Measurements from ENCODE around the gene UTP25.

UTP25 gene

DNA sequence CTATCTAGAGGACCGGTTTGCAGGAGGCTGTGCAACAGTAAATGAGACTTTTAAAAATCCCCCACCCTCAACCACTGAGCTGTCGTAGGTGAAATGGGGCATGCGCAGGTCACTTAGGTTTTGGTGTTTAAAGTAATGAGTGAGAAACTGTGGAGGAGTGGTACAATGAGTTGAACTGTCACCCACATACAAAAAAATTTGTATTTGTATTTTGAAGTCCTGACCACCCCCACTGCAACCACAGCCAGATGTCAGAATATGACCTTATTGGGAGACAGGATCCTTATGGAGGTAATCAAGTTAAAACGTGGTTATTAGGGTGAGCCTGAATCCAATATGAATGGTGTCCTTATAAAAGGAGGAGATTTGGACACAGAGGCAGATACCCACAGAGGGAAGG is 20.3 kb upstream of the UTP25 start:
- DNase-seq = no peak

DNA sequence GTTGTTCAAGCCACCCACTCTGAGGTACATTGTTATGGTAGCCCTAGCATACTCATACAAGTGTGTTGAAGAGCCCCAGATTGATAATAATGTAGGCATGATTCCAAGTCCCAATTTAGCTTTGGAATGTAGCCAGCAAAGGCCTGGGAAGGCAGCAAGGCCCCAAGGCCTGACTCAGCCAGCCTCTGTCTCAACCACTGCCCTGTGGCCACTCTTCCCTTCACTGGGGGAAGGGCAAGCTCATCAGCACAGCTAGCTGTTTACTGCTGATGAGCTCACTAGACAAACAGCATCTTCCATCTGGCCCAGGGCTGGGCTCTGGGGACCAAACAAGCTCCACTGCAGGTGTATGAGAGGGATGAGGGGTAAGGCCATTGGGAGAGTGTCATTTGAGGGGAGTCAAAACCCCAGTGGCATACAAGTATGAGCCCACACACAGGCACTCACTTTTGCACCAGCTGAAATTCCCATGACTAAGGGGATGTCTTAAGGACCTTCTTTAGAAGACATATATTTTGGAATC is 19.7 kb upstream of the UTP25 start:
- DNase-seq = no peak

DNA sequence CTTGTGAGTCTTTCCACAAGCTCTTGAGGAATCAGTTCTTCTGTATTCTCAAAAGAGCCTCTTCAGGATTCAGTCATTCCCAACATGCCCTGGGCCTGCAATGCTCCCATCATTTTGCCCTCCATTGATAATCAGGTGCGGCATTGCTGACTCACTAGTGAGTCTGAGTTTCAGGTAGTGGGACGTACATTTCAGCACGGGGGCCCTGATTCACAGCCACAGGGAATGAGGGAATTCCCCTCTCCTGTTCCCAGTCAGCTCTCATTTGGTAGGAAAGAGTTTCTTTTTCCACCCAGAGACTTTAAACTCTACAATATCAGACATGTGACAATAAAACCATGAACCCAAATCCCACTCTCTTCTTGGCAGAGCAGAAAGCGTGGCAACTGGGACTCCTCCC is 18.2 kb upstream of the UTP25 start:
- DNase-seq = no peak

DNA sequence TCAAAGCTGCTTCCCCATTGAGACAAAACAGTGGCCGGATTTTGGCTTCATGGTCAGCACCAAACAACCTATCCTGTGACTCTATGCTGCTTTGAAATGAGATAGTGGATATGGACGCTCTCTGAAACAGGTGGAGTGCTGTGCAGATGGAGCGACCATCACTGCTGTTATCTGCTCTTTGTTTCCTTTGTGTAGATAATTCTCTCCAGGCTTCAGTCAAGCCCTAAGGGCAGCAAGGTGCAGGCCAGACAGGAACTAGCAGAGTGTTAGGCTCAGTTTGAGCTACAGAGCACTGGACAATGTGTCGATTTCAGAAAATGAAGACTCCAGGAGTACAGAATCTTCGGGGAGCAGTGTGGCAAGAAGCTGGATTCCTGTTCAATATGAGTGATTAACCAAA is 17.0 kb upstream of the UTP25 start:
- no peak for DNase-seq

DNA sequence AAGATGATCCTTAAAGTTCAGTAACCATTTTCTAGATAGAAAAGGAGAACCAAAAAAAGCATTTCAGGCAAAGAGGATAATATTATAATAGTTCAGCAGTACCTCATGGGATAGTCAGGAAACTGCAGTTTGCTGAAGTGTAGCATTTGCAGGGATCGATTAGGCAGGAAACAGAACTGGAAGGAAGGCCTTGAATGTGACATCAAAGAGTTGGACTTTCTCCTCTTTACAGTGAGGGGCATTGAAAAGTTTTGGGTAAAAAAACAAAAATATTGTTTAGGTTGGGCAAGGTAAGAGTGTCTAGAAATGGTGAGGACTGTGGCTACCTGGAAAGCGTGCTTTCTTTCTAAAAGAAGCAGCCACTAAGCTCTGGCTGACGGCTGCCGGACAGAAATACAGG is 13.9 kb upstream of the UTP25 start:
- DNase-seq = no peak

GRCh38 chr1:209815490-209815889 is 12.3 kb upstream of the UTP25 start:
- no peak for DNase-seq

- no peak for DNase-seq
These were observed 11.8 kb upstream of the UTP25 start for GRCh38 chr1:209815931-209816341.

DNA sequence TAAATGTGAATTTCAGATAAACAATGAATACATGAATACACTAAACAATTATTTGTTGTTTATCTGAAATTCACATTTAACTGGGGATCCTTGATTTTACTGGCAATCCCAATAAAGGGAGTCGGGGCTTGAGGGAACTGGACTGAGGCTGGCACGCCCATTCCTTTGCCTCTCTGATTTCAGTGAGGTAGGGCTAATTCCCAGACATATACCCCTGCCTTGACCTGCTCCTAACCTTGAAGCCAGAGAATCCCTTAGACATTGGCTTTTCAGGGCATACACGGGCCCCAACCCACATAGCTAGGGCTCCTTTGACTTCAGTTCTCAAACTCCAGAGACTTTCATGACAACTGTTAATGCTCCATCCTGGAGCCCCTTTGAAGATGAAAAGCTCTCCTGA is 10.8 kb upstream of the UTP25 start:
- no peak for DNase-seq

DNA sequence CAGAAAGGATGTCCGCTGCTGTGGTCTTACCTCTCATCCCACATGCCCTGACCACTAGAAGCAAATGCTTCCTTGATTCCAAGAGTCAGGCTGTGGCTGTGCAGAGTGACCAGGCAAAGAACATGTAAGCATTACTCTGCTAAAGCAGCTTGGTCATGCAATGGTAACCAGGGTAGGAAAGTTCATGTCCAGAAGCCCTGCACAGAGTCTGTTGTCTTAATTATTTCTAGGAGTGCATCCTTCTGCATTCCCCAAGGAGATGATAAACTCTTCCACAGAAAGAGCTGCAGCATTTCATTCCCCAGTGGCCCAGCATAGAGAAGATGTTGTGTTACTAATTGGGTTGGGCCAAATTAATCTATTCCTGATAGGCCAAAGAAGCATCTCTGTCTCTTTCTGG is 10.1 kb upstream of the UTP25 start:
- DNase-seq = no peak

- DNase-seq = no peak
These were observed 8.7 kb upstream of the UTP25 start for GRCh38 chr1:209819058-209819457.

- no peak for DNase-seq
These were observed 6.8 kb upstream of the UTP25 start for GRCh38 chr1:209820986-209821385.

DNA sequence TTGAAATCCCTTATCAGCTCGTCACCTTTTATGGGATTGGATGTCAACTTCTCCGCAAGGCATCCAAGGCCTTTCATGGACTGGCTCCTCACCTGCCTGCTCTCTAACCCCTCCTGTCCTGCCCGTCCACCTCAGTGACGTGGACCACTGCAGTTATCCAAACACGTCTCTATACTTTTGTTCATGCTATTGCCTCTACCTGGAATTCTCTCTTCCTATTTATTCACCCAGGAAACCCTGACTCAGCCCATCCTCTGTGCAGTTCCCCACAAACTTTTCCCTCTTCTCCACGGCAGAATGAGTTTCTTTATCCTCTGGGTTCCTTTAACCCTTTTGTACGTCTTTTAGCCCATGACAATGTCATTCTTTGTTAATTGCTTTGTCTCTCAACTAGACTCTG is 5.1 kb upstream of the UTP25 start:
- no peak for DNase-seq

DNA sequence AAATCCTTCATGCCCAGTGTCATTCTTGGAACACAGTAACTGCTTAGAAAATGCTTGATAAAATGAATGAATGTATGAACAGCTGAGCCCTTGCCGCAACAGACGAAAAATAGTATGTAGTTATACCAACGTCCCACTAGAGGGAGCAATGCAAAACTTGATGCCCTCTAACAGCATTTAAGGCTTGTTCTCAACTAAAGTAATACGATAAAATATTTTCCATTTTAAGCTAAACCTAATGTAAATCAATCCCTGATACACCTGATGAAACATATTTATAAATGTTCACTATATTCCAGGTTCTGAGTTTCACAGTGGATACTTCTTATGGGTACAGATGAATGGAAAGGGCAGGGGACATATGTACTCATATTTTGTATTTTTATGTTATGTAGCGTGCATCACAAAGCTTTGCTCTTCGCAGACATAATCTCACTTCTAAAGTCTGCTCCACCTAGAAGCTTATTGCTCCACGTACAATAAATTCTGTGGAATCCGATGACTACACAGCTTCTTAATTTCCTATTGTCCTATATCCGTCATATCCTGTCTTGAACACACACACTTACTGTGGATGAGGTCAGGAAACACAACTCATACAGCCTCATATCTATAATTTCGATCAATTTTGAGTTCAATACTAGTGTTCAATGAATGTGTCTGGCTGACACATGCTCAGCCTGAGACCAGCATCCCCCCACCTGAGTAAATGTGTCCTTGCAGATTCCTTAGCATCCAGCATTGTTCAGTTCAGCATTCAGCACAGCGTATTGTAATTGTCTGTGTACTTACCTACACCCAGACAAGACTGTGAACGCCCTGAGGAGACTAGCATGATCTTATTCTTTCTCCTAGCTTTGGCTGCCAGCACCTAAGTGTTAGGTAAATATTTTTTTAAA is 4.4 kb upstream of the UTP25 start:
- no peak for DNase-seq

DNA sequence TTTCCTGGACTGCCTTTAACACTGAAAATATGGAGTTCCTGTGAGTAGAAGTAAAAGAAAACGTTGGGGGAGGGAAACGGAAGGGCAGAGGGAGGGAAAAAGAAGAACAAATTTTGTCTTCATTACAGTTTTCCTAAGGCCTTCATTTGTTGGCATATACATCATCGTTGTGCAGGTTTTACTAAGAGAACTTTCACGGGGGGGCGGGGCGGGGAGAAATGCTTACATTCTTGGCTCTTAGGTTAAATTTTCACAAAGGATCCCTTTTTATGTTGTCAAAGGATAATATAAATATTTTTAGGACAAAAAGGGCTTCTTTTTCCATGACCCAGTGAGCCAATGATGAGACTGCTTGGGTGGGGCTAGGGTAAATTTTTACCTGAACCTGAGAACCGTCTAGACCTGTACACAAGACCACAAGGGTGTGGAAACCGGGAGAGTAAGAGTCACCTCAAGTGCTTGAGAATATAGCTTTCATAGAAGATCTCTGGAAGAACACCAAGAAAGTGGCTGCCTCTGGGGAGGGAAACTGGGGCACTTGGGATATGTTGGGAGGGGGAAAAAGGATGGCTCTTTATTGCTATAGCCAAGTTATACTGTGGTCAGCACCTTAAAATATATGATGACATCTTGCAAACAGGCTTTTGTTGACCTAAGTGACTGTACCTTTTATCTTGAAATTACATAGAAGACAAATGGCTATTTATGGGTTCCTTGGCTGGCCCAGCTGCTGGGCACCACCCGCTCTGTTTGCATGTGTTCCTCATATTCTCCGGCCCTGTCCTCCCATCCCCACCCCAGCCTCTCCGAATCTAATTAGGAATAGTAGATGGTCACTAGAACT is 2.0 kb upstream of the UTP25 start:
- no peak for DNase-seq

- no peak for DNase-seq
These were observed 1.9 kb downstream of the UTP25 start for GRCh38 chr1:209829716-209830115.

DNA sequence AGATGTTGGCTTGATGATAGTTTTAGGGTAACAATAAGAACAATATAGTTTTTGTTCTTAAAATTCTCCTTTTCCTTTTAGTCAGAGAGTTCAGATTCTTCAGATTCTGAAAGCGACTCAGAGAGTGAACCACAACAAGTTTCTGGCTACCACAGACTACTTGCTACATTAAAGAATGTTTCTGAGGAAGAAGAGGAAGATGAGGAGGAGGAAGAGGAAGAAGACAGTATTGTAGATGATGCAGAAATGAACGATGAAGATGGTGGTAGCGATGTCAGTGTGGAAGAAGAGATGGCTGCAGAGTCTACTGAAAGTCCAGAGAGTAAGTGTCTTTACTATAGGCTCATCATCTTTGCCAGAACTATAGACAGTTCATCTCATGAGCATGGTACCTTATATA is 3.0 kb downstream of the UTP25 start:
- no peak for DNase-seq

- no peak for DNase-seq
These were observed 3.8 kb downstream of the UTP25 start for GRCh38 chr1:209831615-209832014.

- DNase-seq = no peak
These were observed 8.1 kb downstream of the UTP25 start for GRCh38 chr1:209835782-209836298.

- no peak for DNase-seq
These were observed 9.9 kb downstream of the UTP25 start for GRCh38 chr1:209837671-209838070.

DNA sequence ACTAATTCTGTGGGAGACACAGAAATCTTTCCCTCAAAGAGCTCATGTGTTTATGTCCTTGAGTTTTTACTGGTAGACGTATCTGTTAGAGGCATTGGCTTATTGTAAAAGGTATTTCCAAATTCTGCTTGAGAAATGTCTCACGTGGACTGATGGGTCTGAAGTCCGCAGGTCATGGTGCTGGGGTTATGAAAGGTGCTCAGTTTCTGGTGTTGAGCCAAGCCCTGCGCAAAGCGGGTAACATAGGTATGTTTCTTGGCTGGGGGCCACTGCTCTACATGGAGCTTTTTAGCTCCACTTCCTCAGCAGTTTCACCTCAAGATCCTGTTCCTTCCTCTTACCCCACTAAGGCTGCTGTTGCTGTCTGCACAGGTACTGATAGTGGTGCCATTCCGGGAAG is 10.8 kb downstream of the UTP25 start:
- DNase-seq = no peak

GRCh38 chr1:209839875-209840546 is 12.2 kb downstream of the UTP25 start:
- no peak for DNase-seq

DNA sequence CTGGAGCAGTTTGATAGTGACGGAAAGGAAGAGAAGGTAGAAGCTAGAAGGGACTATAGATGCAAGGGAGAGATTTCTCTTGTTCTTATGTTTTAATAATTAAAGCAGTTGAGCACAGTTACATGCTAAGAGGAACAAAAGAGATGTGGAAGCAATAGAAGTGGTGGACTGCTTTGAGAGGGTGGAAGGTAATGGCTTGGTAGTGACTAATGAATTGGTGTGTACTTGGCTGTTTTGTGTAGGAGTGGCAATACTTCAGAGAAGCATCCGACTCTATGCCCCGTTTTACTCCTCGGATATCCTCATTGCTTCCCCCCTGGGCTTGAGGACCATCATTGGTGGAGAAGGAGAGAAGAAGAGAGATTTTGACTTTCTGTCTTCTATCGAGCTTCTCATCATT is 12.8 kb downstream of the UTP25 start:
- no peak for DNase-seq
